Liver (tissue), 3 donors: ENCODE measurements around the gene KBTBD7.

Experiments
- GABPA ChIP-seq, 2 donors: IDR thresholded peaks in 1 of 2; conservative IDR thresholded peaks in 1 of 2; 2 replicates each; pipeline ENCODE4 v1.6.1; 2016; ENCODE audit warnings: antibody characterized with exemption in 2 of 2, mild to moderate bottlenecking in 1 of 2, moderate library complexity in 1 of 2
- JUND ChIP-seq, 2 donors: IDR thresholded peaks; 2 replicates each; pipeline ENCODE4 v1.6.1; 2016; ENCODE audit warnings: antibody characterized with exemption in 2 of 2
- MAX ChIP-seq: IDR thresholded peaks from 2 replicates; pipeline ENCODE4 v1.6.1; 2016; ENCODE audit warnings: antibody characterized with exemption
- RAD21 ChIP-seq, 2 donors: IDR thresholded peaks; 2 replicates each; pipeline ENCODE4 v1.6.1; 2016; ENCODE audit warnings: antibody characterized with exemption in 2 of 2, mild to moderate bottlenecking in 2 of 2
- RXRA ChIP-seq, 2 donors: IDR thresholded peaks; 2 replicates each; pipeline ENCODE4 v1.6.1; 2017 to 2018; ENCODE audit warnings: antibody characterized with exemption in 2 of 2, mild to moderate bottlenecking in 1 of 2
- SP1 ChIP-seq: IDR thresholded peaks from 2 replicates; pipeline ENCODE4 v1.6.1; 2018; ENCODE audit warnings: antibody characterized with exemption, mild to moderate bottlenecking
- TAF1 ChIP-seq: conservative IDR thresholded peaks from 2 replicates; pipeline ENCODE4 v1.6.1; 2016; ENCODE audit warnings: antibody characterized with exemption, mild to moderate bottlenecking
- YY1 ChIP-seq: IDR thresholded peaks from 2 replicates; pipeline ENCODE4 v1.6.1; 2016; ENCODE audit warnings: antibody characterized with exemption, mild to moderate bottlenecking
- TF ChIP-seq, protein P1 (sequence below): fragments of 150-350 bp; IDR thresholded peaks from 2 replicates; pipeline ENCODE4 v1.5.1; 2017; ENCODE audit warnings: improper control_type of control experiment, low read depth, low read length; ENCODE audit not compliant: missing input control
- donor health status: healthy.
- donor health status: healthy.

GRCh38 chr13:41200126-41200525 lies 5.8 kb upstream of the KBTBD7 start:
- no peak for TF ChIP-seq TAF1
- TF ChIP-seq, protein P1, sequence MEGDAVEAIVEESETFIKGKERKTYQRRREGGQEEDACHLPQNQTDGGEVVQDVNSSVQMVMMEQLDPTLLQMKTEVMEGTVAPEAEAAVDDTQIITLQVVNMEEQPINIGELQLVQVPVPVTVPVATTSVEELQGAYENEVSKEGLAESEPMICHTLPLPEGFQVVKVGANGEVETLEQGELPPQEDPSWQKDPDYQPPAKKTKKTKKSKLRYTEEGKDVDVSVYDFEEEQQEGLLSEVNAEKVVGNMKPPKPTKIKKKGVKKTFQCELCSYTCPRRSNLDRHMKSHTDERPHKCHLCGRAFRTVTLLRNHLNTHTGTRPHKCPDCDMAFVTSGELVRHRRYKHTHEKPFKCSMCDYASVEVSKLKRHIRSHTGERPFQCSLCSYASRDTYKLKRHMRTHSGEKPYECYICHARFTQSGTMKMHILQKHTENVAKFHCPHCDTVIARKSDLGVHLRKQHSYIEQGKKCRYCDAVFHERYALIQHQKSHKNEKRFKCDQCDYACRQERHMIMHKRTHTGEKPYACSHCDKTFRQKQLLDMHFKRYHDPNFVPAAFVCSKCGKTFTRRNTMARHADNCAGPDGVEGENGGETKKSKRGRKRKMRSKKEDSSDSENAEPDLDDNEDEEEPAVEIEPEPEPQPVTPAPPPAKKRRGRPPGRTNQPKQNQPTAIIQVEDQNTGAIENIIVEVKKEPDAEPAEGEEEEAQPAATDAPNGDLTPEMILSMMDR, result no peak
- no peak for TF ChIP-seq RXRA (IDR thresholded peaks at IDR 0.05)
- no peak for TF ChIP-seq SP1
- TF ChIP-seq MAX, result no peak
- TF ChIP-seq GABPA (IDR thresholded peaks at IDR 0.05 in 1 of 2, conservative IDR thresholded peaks at IDR 0.05 in 1 of 2), result no peak
- TF ChIP-seq RAD21 (IDR thresholded peaks at IDR 0.05), result no peak
- no peak for TF ChIP-seq YY1
- TF ChIP-seq JUND (IDR thresholded peaks at IDR 0.05), result no peak
